Stimulated activated CD8-positive, alpha-beta memory T cell treated with anti-CD3 and anti-CD28 coated beads, Interleukin-2, amount 100 ng/mL, for 48 hours (primary cell): ENCODE measurements around the gene C2.
"Not testable (repeated sequence)": the region's sequence is repeated elsewhere in the genome, so short reads cannot be mapped to it uniquely, and the experiment has no call there.

Source experiments
- DNase-seq, 2 donors: peaks; one replicate each; pipeline ENCODE4 v3.0.0-alpha.2; 2020; ENCODE audit warnings: low read depth in 2 of 2

Gene C2

DNA sequence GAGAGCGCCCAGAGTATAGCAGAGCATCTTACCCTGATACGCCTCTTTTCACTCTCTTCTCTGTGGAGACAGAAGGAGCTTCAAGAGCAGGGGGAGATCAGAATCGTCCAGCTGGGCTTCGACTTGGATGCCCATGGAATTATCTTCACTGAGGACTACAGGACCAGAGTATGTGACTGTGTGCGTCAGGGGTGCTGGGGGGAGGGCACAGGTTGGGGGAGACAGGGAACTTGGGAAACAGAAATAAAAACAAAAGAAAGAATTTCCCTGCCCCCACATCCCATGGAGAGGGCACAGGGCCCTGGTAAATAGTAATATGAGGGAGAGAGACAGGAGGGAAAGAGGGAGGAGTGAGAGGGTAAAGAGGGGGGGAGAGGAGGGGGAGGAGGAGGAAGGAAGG, 51.3 kb downstream of the C2 start:
- DNase-seq = no peak

DNA sequence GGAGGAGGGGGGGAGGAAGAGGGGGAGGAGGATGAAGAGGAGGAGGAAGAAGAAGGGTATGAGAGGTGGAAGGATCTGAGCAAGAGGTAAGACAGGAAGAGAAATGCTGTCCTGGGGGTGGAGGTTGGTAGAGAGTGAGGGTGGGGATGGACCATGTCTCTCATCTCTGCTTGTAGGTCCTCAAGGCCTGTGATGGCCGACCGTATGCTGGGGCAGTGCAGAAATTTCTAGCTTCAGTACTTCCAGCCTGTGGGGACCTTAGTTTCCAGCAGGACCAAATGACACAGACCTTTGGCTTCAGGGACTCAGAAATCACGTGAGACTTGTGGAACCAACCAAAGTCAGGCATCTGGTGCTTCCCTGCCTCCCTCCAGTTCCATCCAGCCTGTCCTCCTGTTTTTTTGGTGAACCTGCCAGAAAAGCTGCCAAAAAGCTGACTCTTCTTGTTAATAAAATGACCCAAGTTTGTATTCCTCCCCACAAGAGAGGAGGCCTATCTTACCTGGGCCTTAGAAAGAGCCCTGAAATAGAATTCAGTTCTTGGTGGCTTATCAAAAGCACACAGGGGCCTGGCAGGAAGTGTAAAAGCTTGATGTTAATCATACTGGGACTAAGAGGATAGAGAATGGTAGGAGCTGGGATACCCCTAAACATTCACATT, 51.9 kb downstream of the C2 start:
- DNase-seq = no peak

DNA sequence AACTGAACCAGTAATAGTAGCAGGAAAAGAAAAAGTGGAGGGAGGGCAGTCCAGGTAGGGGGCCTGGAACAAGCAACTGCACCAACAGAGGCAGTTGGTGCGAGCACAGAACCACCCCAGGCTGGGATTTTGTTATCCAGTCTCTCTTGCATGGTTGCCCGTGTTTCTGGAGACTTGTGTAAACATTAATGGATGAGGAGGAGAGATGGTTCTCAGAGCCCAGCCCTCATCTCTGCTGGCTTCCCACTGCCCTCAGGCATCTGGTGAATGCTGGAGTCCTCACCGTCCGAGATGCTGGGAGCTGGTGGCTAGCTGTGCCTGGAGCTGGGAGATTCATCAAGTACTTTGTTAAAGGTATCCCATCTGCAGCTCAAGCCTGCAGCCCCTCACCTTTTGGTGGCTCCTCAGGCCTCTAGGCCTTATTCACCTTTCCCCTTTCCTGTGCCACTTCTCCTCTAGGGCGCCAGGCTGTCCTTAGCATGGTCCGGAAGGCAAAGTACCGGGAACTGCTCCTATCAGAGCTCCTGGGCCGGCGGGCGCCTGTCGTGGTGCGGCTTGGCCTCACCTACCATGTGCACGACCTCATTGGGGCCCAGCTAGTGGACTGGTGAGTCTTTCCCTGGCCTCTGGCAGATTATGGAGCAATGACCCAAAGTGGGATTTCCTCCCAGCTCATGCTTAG, 52.8 kb downstream of the C2 start:
- DNase-seq = not testable (repeated sequence)

DNA sequence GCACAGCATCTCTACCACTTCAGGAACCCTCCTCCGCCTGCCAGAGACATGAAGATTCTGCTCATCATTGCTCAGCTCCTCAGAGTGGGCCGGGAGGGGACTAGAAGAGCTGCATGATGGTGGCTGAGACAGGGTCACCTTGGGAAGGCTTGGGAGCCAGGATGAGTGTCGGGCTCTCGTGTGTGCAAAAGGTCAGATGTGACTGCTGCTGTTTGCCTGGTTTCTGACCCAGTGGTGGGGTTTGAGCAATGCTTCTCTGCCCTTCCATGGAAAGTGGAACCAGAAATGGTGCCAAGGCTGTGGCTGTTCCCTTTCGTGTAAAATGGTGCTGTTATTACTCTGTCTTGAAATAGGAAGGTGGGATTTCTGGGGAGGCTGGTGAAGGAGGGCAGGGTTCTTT, 53.5 kb downstream of the C2 start:
- DNase-seq = not testable (repeated sequence)

DNA sequence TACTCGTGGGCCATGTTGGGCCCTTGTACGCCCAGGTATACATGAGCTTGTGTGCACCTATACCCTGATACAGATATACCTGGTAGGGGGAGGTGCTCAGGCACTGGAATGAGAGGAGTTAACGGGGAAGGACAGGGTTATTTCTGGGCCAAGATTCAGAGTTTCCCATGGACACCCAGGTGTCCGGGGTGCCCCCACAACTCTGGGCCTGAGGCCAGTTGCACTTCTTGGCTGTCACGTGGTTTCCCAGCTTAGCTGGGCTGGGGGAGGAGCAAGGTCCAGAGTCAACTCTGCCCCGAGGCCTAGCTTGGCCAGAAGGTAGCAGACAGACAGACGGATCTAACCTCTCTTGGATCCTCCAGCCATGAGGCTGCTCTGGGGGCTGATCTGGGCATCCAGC, 54.2 kb downstream of the C2 start, which contains the start of gene C4A:
Gene C4A (plus strand): TSS at position 314 of the 400 bp plus-strand sequence. CDS start 51 bp downstream, at position 365.
- not testable (repeated sequence) for DNase-seq

DNA sequence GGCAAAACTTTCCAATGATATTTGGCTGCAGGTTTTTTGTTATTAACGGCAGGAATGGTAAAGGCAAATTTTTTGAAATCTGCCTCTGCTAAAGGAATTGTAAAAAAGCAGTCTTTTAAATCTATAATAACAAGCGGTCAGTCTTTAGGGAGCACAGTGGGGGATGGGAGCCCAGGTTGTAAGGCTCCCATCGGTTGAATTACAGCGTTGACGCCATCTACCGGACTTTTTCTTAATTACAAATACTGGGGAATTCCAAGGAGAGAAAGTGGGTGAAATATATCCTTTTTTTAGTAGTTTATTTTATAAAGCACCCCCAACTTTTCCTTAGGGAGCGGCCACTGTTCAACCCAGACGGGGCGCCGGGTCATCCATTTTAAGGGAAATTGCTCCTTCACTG, 61.8 kb downstream of the C2 start:
- DNase-seq = not testable (repeated sequence)

DNA sequence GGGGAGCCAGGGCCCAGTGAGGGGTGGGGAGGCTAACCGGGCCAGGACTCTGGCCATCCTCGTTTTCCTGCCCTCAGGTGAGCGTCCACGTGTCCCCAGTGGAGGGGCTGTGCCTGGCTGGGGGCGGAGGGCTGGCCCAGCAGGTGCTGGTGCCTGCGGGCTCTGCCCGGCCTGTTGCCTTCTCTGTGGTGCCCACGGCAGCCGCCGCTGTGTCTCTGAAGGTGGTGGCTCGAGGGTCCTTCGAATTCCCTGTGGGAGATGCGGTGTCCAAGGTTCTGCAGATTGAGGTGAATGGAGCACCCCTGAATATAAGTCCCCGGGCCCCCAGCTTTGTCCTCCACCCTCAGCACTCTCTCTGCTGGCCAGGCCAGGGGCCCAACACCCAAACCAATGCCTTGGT, 66.9 kb downstream of the C2 start:
- DNase-seq = not testable (repeated sequence)
